Naive B cell (primary cell): ENCODE data around the gene ATXN8OS. TPM values are rescaled to one million over a fixed set of nuclear protein-coding genes. Genes with fewer than 3 reads are reported as not detected.

Experiments
- ATAC-seq, 2 donors: fragments of 150-1000 bp; cut with Tn5 transposase; 2 replicates each; pipeline ENCODE4 v1.10.0; 2021; ENCODE audit warnings: low read depth in 2 of 2, mild to moderate bottlenecking in 2 of 2, moderate library complexity in 2 of 2
- DNase-seq: peaks from one replicate; pipeline ENCODE4 v3.0.0; 2022
- H3K27ac Mint-ChIP-seq, 6 donors: one replicate each; pipeline ENCODE4 v1.8.0; 2020 to 2022; ENCODE audit warnings: mild to moderate bottlenecking in 6 of 6, mixed read lengths in 6 of 6, moderate library complexity in 5 of 6, inconsistent platforms in 2 of 6
- H3K27me3 Mint-ChIP-seq, 3 donors: one replicate each; pipeline ENCODE4 v1.8.0; 2021 to 2022; ENCODE audit warnings: mixed read lengths in 3 of 3, mild to moderate bottlenecking in 1 of 3
- H3K36me3 Mint-ChIP-seq, 2 donors: one replicate each; pipeline ENCODE4 v1.8.0; 2020 to 2022; ENCODE audit warnings: mixed read lengths in 2 of 2, inconsistent platforms in 1 of 2, mild to moderate bottlenecking in 1 of 2
- H3K4me1 Mint-ChIP-seq, 3 donors: one replicate each; pipeline ENCODE4 v1.8.0; 2020 to 2022; ENCODE audit warnings: mixed read lengths in 3 of 3, inconsistent platforms in 1 of 3, mild to moderate bottlenecking in 1 of 3, moderate library complexity in 1 of 3
- H3K4me3 Mint-ChIP-seq, 8 donors: one replicate each; pipeline ENCODE4 v1.8.0; 2020 to 2022; ENCODE audit warnings: mild to moderate bottlenecking in 8 of 8, mixed read lengths in 8 of 8, moderate library complexity in 8 of 8, inconsistent platforms in 2 of 8
- H3K9me3 Mint-ChIP-seq, 7 donors: one replicate each; pipeline ENCODE4 v1.8.0; 2020 to 2022; ENCODE audit warnings: mixed read lengths in 7 of 7, mild to moderate bottlenecking in 5 of 7, inconsistent platforms in 2 of 7, moderate library complexity in 1 of 7
- polyA plus RNA-seq, 6 donors: library from polyadenylated mRNA; unstranded; fragments of 300-500 nt; fragmentation: Illumina TruSeq; gene quantifications; one replicate each; pipeline ENCODE4 v1.2.3, GENCODE V29; 2021; ENCODE audit warnings: low read depth in 6 of 6

Gene ATXN8OS
- polyA plus RNA-seq, 6 donors from 2014 or later = not detected

DNA sequence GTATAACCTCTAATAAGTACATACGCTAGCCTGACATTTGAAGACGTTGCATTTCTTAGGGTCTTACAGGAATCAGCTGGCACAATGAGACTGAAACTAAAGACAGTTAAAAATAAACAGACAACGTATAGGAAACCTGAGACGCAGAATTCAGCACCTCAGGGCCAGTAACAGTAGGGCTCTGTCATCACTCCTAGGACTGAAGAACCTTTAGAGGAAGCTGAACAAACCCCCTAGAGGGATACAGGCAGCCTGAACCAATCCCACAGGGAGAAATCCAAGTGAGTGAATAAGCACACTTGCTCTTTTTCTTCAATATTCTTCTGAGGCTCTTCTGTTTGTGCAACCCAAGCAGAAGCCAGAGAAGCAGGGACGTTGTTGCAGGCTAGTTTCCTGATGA, 54.5 kb downstream of the ATXN8OS start:
- H3K4me3 Mint-ChIP-seq = no peak overlapping the region
- no peaks in the 10 kb centered on the region for H3K4me1 Mint-ChIP-seq
- no peaks in the 10 kb centered on the region for H3K36me3 Mint-ChIP-seq
- H3K9me3 Mint-ChIP-seq = peaks cover 0 to 7% (median 4%) of the 10 kb centered on the region in 7 donors
- H3K27me3 Mint-ChIP-seq = no peaks in the 10 kb centered on the region
- H3K27ac Mint-ChIP-seq = no peak overlapping the region
- DNase-seq (no peak), ATAC-seq (no peak)

DNA sequence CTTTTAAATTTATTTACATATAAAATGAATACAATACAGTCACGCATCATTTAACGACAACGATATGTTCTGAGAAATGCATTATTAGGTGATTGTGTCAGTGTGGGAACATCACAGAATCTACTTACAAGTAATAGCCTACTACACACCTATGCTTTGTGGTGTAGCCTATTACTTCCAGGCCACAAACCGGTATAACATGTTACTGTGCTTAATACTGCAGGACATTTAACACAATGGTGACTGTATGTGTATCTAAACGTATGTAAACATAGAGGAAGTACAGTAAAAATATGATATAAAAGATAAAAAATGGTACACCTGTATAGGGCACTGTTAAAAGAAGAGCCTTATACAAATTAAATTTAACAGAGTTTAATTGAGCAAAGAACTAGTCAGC, 63.1 kb downstream of the ATXN8OS start:
- no peak overlapping the region for H3K27ac Mint-ChIP-seq
- peaks cover 0 to 12% (median 4%) of the 10 kb centered on the region in 7 donors for H3K9me3 Mint-ChIP-seq
- no peaks in the 10 kb centered on the region for H3K4me1 Mint-ChIP-seq
- H3K36me3 Mint-ChIP-seq = no peaks in the 10 kb centered on the region
- ATAC-seq = no peak
- no peaks in the 10 kb centered on the region for H3K27me3 Mint-ChIP-seq
- no peak for DNase-seq
- H3K4me3 Mint-ChIP-seq = no peak overlapping the region

DNA sequence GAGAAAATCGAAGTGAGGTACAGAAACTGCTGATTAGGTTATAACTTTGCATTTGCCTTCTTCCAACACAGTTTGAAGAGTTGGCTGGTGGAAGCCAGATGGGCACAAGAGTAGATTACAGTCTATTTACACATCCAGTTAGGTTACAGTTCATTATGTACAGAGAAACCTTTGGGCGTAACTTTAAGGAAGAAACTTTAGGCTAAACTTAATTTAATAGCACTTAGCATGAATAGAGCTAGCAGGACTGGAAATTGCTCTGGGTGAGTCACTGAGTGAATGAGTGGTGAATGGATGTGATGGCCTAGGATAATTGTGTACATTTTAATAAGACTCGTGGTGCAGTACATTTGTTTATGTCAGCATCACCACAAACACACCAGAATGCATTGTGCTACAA, 63.5 kb downstream of the ATXN8OS start:
- Mint-ChIP-seq H3K27ac (no peak overlapping the region), H3K36me3 (no peaks in the 10 kb centered on the region), H3K4me1 (no peaks in the 10 kb centered on the region), H3K9me3 (peaks cover 0 to 12% (median 4%) of the 10 kb centered on the region in 7 donors), H3K4me3 (no peak overlapping the region), H3K27me3 (no peaks in the 10 kb centered on the region)
- DNase-seq (no peak), ATAC-seq (no peak)

DNA sequence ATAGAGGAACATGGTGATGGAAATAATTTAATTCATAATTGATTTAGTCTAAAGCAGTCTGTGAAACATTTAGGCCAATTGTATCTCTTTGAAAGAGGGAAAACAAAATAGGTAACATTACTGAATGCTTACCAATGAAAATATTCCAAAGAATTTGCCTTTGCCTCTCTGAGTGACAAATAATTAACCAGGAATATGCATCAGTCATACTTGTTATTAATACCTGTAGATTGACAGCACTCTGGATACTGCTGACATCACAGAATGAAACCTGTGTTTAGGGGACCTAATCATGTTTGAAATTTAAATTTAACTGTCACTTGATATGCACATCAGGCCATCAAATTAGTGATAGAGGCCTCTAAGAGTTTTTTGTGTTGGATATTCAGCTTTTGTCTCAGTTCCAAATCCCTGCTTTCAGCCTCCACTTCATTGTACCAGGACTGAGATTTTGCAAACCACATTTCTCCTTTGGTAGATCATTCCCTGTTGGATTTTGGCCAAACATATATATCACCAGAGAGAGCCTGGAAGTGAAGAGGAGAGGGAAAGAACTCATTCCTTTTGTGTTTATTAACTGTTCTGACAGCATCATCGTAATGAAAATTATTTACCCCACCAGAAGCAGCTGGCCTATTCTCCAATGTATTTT, 65.4 kb downstream of the ATXN8OS start:
- H3K4me3 Mint-ChIP-seq = no peak overlapping the region
- no peak overlapping the region for H3K27ac Mint-ChIP-seq
- H3K4me1 Mint-ChIP-seq = no peaks in the 10 kb centered on the region
- H3K27me3 Mint-ChIP-seq = no peaks in the 10 kb centered on the region
- ATAC-seq (no peak), DNase-seq (no peak)
- H3K36me3 Mint-ChIP-seq = no peaks in the 10 kb centered on the region
- peaks cover 0 to 17% (median 6%) of the 10 kb centered on the region in 7 donors for H3K9me3 Mint-ChIP-seq

DNA sequence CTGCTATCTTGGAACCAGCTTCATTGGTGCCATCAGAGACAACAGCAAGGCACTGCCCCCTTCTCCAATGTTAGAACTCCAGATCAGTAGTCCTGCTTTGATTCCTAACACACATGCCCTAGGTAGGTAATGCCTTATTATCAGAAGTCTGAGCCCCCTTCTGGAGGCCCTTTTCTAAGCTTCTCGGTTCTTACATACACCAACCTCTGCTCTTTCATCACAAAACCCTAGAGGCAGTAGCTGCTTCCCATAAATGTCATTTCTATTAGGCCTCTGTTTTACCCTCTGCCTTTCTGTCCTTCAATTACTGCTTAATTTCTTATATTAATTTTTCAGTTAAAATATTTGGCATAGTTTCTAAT, 66.0 kb downstream of the ATXN8OS start:
- H3K4me1 Mint-ChIP-seq = no peaks in the 10 kb centered on the region
- peaks cover 0 to 12% (median 3%) of the 10 kb centered on the region in 7 donors for H3K9me3 Mint-ChIP-seq
- no peaks in the 10 kb centered on the region for H3K27me3 Mint-ChIP-seq
- no peaks in the 10 kb centered on the region for H3K36me3 Mint-ChIP-seq
- DNase-seq = no peak
- ATAC-seq = no peak
- no peak overlapping the region for H3K4me3 Mint-ChIP-seq
- H3K27ac Mint-ChIP-seq = no peak overlapping the region

DNA sequence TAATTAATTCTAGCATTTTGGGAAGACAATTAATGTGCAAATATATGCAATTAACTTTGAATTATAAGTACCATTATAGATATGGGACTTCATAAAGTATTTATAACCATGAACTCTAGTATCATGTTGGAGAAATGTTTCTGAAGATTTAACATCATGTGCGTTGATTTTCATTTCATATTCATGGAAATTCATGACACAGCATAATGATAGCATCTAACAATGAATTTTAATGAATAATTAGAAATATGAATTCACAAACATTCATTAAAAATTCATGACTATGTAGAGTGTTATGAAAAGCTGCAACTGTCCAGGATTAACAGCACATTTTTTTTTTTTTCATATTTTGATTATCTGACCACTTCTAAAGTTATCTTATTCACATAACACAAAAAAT, 70.7 kb downstream of the ATXN8OS start:
- no peak overlapping the region for H3K4me3 Mint-ChIP-seq
- DNase-seq = no peak
- H3K4me1 Mint-ChIP-seq = no peaks in the 10 kb centered on the region
- ATAC-seq = no peak
- no peak overlapping the region for H3K27ac Mint-ChIP-seq
- H3K36me3 Mint-ChIP-seq = no peaks in the 10 kb centered on the region
- H3K27me3 Mint-ChIP-seq = no peaks in the 10 kb centered on the region
- H3K9me3 Mint-ChIP-seq = peaks cover 0 to 6% (median 4%) of the 10 kb centered on the region in 7 donors

Other genes with a start within 250 kb of the ATXN8OS start
- not detected for gene KLHL1, start 626 bp downstream of the ATXN8OS start, polyA plus RNA-seq